A549 (cell line): ENCODE data around the gene RGS5. TPM values are rescaled to one million over a fixed set of nuclear protein-coding genes. Genes with fewer than 3 reads are reported as not detected.

Experiments used
- ATAC-seq, 2 experiments: fragments of 200-7000 bp in 1 of 2; fragments of >200 bp in 1 of 2; cut with Nextera tagmentation in 1 of 2; cut with Tn5 transposase in 1 of 2; 3 replicates each; pipeline versions ENCODE4 v1.8.0 to v1.9.1; 2018 to 2020; ENCODE audit warnings: mild to moderate bottlenecking in 1 of 2, moderate library complexity in 1 of 2
- CTCF ChIA-PET: fragments of 300-600 bp; sonication (Branson Sonifier 250); formaldehyde crosslinking; extraction: SDS; loops from one replicate; lab custom pipeline; 2021; ENCODE audit warnings: antibody characterized with exemption, inconsistent platforms; lab: Yijun Ruan, JAX
- POLR2A ChIA-PET: fragments of 350-600 bp; formaldehyde crosslinking; extraction: SDS; loops from one replicate; lab custom pipeline; 2021; ENCODE audit warnings: antibody characterized with exemption, inconsistent platforms; lab: Yijun Ruan, JAX
- DNase-seq, 2 experiments: peaks; one replicate each; pipeline versions ENCODE4 v3.0.0 to v3.0.0-alpha.2; 2011 to 2016; ENCODE audit warnings: low read depth in 1 of 2, low spot score in 1 of 2
- FAIRE-seq: peaks from 2 replicates; lab custom pipeline; 2011; peaks lifted over from hg19 to GRCh38; lab: Jason Lieb, UNC
- H3K27ac ChIP-seq, 2 experiments: fragments of >200 bp; sonication (Bioruptor Twin); formaldehyde crosslinking; 3 replicates each; pipeline ENCODE4 v1.5.1; 2016 to 2017
- H3K4me1 ChIP-seq: fragments of >200 bp; sonication (Bioruptor Twin); formaldehyde crosslinking; 3 replicates; pipeline ENCODE4 v1.6.1; 2016
- H3K4me2 ChIP-seq: fragments of >200 bp; sonication (Bioruptor Twin); formaldehyde crosslinking; 3 replicates; pipeline ENCODE4 v1.6.1; 2016
- H3K4me3 ChIP-seq: fragments of >200 bp; sonication (Bioruptor Twin); formaldehyde crosslinking; 3 replicates; pipeline ENCODE4 v1.5.1; 2016
- H3K9me3 ChIP-seq: fragments of >200 bp; sonication (Bioruptor Twin); formaldehyde crosslinking; 3 replicates; pipeline ENCODE4 v1.6.1; 2016
- CEBPB ChIP-seq, 2 experiments: fragments of >200 bp in 1 of 2; sonication (Bioruptor Twin) in 1 of 2; formaldehyde crosslinking in 1 of 2; IDR thresholded peaks; 2 replicates each; pipeline ENCODE4 v1.6.1; 2012 to 2016
- EHF ChIP-seq: fragments of 250-450 bp; sonication (Bioruptor Pico); IDR thresholded peaks from 2 replicates; pipeline ENCODE4 v1.5.0; 2020; ENCODE audit warnings: mild to moderate bottlenecking
- EHMT2 ChIP-seq: fragments of 200-600 bp; sonication (generic); IDR thresholded peaks from 2 replicates; pipeline ENCODE4 v1.6.1; 2016; ENCODE audit warnings: antibody characterized with exemption, low read depth, mild to moderate bottlenecking, moderate library complexity
- ESRRA ChIP-seq: fragments of 150-350 bp; IDR thresholded peaks from 2 replicates; pipeline ENCODE4 v1.6.1; 2014; ENCODE audit warnings: mild to moderate bottlenecking, low read length, borderline replicate concordance
- GATA3 ChIP-seq: IDR thresholded peaks from 2 replicates; pipeline ENCODE4 v1.6.1; 2012; ENCODE audit warnings: borderline replicate concordance
- HOXA7 ChIP-seq: fragments of 250-450 bp; sonication (Bioruptor Pico); IDR thresholded peaks from 2 replicates; pipeline ENCODE4 v1.5.0; 2020; ENCODE audit warnings: mild to moderate bottlenecking, moderate library complexity
- HOXB5 ChIP-seq: fragments of 250-450 bp; sonication (Bioruptor Pico); IDR thresholded peaks from 2 replicates; pipeline ENCODE4 v1.5.0; 2020; ENCODE audit warnings: mild to moderate bottlenecking, moderate library complexity
- KDM1A ChIP-seq: fragments of 200-600 bp; sonication (generic); IDR thresholded peaks from 2 replicates; pipeline ENCODE4 v1.6.1; 2016; ENCODE audit warnings: low read depth, mild to moderate bottlenecking
- NR3C1 ChIP-seq: fragments of >200 bp; sonication (Bioruptor Twin); formaldehyde crosslinking; IDR thresholded peaks from 3 replicates; pipeline ENCODE4 v1.6.1; 2017
- RFX5 ChIP-seq: fragments of 450-650 bp; IDR thresholded peaks from 2 replicates; pipeline ENCODE4 v1.7.1; 2014; ENCODE audit warnings: antibody characterized with exemption, mild to moderate bottlenecking, moderate library complexity
- SMC3 ChIP-seq: fragments of >200 bp; sonication (Bioruptor Twin); formaldehyde crosslinking; IDR thresholded peaks from 3 replicates; pipeline ENCODE4 v1.6.1; 2018; ENCODE audit warnings: inconsistent platforms
- TFCP2L1 ChIP-seq: fragments of 250-450 bp; sonication (Bioruptor Pico); IDR thresholded peaks from 2 replicates; pipeline ENCODE4 v1.5.0; 2021; ENCODE audit warnings: mild to moderate bottlenecking
- TP53 ChIP-seq: fragments of 250-450 bp; sonication (Bioruptor Pico); IDR thresholded peaks from 2 replicates; pipeline ENCODE4 v1.5.0; 2021; ENCODE audit warnings: mild to moderate bottlenecking, moderate library complexity
- WGBS: methylation state at CpG from one replicate; pipeline ENCODE4 v1.1.6; 2017; ENCODE audit errors: missing lambda C conversion rate; 5-methylcytosine and 5-hydroxymethylcytosine counted together
- polyA plus RNA-seq, 4 experiments: library from polyadenylated mRNA; depleted of rRNA in 3 of 4; stranded (reverse); fragments of >200 nt; fragmentation: RNase III in 1 of 4; extraction: RNeasy Plus Mini Kit Qiagen cat#74134 plus additional on column Dnase treatment in 1 of 4; gene quantifications; 2 replicates in 3 of 4; 3 replicates in 1 of 4; pipeline ENCODE4 v1.2.3, GENCODE V29; 2011 to 2017
- TF ChIP-seq, protein P1 (sequence below): fragments of 150-350 bp; IDR thresholded peaks from 2 replicates; pipeline ENCODE4 v1.6.1; 2014; ENCODE audit warnings: low read depth, mild to moderate bottlenecking, low read length
- TF ChIP-seq, protein P2 (sequence below): IDR thresholded peaks from 2 replicates; pipeline ENCODE4 v1.6.1; 2012; ENCODE audit warnings: low read depth, borderline replicate concordance
- TF ChIP-seq, protein P3 (sequence below): fragments of 200-600 bp; sonication (generic); IDR thresholded peaks from 2 replicates; pipeline ENCODE4 v1.6.1; 2016; ENCODE audit warnings: antibody characterized with exemption, mild to moderate bottlenecking, moderate library complexity
- TF ChIP-seq, protein P4 (sequence below): fragments of >200 bp; sonication (Bioruptor Twin); formaldehyde crosslinking; IDR thresholded peaks from 3 replicates; pipeline ENCODE4 v1.6.1; 2016

Gene RGS5
- polyA plus RNA-seq, 2 of the 4 experiments (the other 2 are of a cell fraction): 2.2 to 6.5 TPM

DNA sequence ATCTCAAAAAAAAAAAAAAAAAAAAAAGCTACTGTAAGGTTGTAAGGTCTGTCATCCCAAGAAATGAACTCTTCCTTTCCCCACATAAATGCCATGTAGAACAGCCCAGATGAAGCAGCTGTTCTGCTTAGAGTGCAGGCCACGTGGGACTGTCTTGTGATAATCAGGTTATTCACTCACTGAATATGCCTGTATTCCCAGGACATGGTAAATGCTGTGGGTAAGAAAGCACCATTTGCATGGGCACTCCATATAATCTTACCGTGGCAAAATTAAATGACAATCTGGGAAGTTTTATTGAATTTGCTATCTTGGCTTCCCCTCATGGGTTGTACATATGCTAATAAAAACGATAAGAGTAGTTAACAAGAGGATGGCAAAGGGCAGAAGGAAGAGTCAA lies 13.8 kb downstream of the RGS5 start:
- H3K4me3 ChIP-seq: no peak overlapping the region
- H3K4me1 ChIP-seq: no peaks in the 10 kb centered on the region
- TF ChIP-seq TP53 (CRISPR knock-in tag) (no peak), GATA3 (no peak), HOXA7 (no peak), HOXB5 (CRISPR knock-in tag) (no peak), RFX5 (no peak), TFCP2L1 (CRISPR knock-in tag) (no peak), ESRRA (no peak)
- TF ChIP-seq, protein P1, sequence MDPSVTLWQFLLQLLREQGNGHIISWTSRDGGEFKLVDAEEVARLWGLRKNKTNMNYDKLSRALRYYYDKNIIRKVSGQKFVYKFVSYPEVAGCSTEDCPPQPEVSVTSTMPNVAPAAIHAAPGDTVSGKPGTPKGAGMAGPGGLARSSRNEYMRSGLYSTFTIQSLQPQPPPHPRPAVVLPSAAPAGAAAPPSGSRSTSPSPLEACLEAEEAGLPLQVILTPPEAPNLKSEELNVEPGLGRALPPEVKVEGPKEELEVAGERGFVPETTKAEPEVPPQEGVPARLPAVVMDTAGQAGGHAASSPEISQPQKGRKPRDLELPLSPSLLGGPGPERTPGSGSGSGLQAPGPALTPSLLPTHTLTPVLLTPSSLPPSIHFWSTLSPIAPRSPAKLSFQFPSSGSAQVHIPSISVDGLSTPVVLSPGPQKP: no peak
- TF ChIP-seq, protein P2, sequence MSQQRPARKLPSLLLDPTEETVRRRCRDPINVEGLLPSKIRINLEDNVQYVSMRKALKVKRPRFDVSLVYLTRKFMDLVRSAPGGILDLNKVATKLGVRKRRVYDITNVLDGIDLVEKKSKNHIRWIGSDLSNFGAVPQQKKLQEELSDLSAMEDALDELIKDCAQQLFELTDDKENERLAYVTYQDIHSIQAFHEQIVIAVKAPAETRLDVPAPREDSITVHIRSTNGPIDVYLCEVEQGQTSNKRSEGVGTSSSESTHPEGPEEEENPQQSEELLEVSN: no peak
- FAIRE-seq (no peak), ATAC-seq (no peak), DNase-seq (no peak)
- H3K4me2 ChIP-seq: no peak overlapping the region
- ChIA-PET POLR2A (no interaction called here), CTCF (interaction anchor here (1.9 kb wide), 1 partner anchor 14 kb away, joined by 5 read pairs; no protein-coding TSS in a partner anchor)
- no peak overlapping the region for H3K27ac ChIP-seq
- WGBS: 17% methylated on average over 3 of the region's 3 CpGs
- H3K9me3 ChIP-seq: no peaks in the 10 kb centered on the region

DNA sequence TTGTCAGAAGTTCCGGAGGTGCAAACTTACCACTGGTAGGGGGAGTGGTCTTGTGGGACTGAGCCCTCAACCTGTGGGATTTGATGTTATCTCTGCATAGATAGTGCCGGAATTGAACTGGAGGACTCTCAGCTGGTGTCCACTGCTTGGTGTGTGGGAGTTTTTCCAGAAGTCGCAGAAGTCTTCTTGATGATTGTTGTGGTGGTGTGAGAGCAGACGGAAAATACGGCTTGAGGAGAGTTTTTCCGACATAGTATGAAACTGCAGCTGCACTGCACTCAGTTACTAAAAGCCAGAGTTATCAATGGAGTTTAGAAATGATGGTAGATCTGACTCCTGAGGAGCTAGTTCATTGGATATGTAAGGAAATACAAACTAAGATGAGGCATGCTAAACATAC lies 14.9 kb downstream of the RGS5 start:
- no peaks in the 10 kb centered on the region for H3K4me1 ChIP-seq
- no peak for ATAC-seq
- DNase-seq: no peak
- 58% methylated on average over 6 of the region's 6 CpGs for WGBS
- no peak for FAIRE-seq
- H3K27ac ChIP-seq: no peak overlapping the region
- no peaks in the 10 kb centered on the region for H3K9me3 ChIP-seq
- H3K4me2 ChIP-seq: no peak overlapping the region
- TF ChIP-seq EHF (CRISPR knock-in tag) (no peak), GATA3 (no peak), CEBPB (IDR thresholded peaks at IDR 0.05) (no peak), KDM1A (no peak)
- TF ChIP-seq, protein P3, sequence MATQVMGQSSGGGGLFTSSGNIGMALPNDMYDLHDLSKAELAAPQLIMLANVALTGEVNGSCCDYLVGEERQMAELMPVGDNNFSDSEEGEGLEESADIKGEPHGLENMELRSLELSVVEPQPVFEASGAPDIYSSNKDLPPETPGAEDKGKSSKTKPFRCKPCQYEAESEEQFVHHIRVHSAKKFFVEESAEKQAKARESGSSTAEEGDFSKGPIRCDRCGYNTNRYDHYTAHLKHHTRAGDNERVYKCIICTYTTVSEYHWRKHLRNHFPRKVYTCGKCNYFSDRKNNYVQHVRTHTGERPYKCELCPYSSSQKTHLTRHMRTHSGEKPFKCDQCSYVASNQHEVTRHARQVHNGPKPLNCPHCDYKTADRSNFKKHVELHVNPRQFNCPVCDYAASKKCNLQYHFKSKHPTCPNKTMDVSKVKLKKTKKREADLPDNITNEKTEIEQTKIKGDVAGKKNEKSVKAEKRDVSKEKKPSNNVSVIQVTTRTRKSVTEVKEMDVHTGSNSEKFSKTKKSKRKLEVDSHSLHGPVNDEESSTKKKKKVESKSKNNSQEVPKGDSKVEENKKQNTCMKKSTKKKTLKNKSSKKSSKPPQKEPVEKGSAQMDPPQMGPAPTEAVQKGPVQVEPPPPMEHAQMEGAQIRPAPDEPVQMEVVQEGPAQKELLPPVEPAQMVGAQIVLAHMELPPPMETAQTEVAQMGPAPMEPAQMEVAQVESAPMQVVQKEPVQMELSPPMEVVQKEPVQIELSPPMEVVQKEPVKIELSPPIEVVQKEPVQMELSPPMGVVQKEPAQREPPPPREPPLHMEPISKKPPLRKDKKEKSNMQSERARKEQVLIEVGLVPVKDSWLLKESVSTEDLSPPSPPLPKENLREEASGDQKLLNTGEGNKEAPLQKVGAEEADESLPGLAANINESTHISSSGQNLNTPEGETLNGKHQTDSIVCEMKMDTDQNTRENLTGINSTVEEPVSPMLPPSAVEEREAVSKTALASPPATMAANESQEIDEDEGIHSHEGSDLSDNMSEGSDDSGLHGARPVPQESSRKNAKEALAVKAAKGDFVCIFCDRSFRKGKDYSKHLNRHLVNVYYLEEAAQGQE: no peak
- TF ChIP-seq, protein P4, sequence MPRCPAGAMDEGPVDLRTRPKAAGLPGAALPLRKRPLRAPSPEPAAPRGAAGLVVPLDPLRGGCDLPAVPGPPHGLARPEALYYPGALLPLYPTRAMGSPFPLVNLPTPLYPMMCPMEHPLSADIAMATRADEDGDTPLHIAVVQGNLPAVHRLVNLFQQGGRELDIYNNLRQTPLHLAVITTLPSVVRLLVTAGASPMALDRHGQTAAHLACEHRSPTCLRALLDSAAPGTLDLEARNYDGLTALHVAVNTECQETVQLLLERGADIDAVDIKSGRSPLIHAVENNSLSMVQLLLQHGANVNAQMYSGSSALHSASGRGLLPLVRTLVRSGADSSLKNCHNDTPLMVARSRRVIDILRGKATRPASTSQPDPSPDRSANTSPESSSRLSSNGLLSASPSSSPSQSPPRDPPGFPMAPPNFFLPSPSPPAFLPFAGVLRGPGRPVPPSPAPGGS: no peak
- no peak overlapping the region for H3K4me3 ChIP-seq
- POLR2A ChIA-PET: no interaction called here
- CTCF ChIA-PET: interaction anchor here (1.9 kb wide), 1 partner anchor 13 kb away, joined by 5 read pairs; no protein-coding TSS in a partner anchor

DNA sequence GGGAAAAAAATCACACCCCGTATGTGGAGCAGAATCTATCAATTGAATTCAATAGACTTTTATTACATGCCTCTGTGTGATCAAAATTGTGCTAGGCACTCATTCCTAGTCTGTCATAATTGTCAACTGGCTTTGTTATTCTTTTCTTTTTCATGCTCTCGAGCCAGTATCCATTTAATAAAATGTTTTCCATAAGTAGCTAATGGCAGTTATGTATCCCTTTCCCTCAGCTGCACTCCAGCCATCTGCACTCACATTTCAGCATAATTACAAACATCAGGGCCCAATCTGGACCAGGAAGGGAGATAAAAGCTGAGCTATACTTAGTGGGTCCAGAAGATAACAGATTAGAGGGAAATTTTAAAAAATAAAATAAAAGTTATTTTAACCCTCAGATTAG lies 15.9 kb downstream of the RGS5 start:
- no peak for FAIRE-seq
- CTCF ChIA-PET: interaction anchor here (1.0 to 1.9 kb wide), 3 partner anchors 12 to 129 kb away, joined by 4 to 5 read pairs (median 5); no protein-coding TSS in a partner anchor
- ATAC-seq: no peak
- Histone ChIP-seq H3K9me3 (no peaks in the 10 kb centered on the region), H3K4me1 (no peaks in the 10 kb centered on the region), H3K4me2 (no peak overlapping the region), H3K27ac (no peak overlapping the region), H3K4me3 (no peak overlapping the region)
- TF ChIP-seq EHMT2 (no peak), CEBPB (IDR thresholded peaks at IDR 0.05) (no peak), NR3C1 (no peak), SMC3 (no peak)
- TF ChIP-seq, protein P1: no peak
- 50% methylated on average over 2 of the region's 2 CpGs for WGBS
- DNase-seq: no peak
- POLR2A ChIA-PET: no interaction called here
